GM10266 (cell line): ENCODE results near the gene ZCCHC24.

ENCODE experiments used
- DNase-seq: peaks from one replicate; pipeline ENCODE4 v3.0.0; 2012; ENCODE audit errors: extremely low spot score
- TF ChIP-seq, protein P1 (sequence below): IDR thresholded peaks from 2 replicates; pipeline ENCODE4 v1.5.1; 2012; ENCODE audit warnings: mild to moderate bottlenecking, low read depth; ENCODE audit not compliant: control insufficient read depth, insufficient read depth; ENCODE audit errors: missing control alignments

The ZCCHC24 gene

DNA sequence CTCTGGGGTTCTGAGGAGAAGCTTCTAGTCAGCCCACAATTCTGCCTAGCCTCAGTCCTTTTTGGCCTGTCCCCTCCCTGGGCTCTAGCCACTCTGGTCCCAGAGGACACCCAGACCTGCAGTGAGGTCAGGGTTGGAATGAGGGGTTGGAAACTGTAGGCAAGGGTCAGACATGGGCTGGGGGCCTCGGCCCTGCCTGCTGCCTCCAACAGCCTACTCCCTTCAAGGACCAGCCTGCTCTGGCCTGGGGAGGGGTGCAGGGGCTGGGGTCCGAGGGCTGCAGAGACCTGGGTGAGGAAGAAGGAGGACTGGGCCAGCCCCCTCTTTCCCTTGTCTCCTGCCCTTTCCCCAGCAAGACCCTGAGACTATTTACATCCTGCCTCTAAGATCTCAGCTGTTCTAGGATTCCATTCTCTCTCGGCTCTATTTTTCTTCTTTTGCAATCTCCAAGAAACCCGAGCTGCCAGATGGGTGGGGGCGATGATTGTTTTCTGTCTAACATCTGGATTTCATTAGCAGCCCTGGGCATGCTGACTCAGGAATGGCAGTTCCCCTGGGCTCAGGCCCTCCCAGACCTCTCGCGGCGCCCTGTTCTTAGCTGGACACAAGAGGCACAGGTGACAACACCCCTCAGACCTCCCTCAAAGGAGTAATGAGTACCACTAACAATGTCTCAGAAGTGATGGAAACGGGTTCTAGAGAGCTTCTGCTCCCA lies 23.1 kb downstream of the ZCCHC24 start:
- TF ChIP-seq, protein P1, sequence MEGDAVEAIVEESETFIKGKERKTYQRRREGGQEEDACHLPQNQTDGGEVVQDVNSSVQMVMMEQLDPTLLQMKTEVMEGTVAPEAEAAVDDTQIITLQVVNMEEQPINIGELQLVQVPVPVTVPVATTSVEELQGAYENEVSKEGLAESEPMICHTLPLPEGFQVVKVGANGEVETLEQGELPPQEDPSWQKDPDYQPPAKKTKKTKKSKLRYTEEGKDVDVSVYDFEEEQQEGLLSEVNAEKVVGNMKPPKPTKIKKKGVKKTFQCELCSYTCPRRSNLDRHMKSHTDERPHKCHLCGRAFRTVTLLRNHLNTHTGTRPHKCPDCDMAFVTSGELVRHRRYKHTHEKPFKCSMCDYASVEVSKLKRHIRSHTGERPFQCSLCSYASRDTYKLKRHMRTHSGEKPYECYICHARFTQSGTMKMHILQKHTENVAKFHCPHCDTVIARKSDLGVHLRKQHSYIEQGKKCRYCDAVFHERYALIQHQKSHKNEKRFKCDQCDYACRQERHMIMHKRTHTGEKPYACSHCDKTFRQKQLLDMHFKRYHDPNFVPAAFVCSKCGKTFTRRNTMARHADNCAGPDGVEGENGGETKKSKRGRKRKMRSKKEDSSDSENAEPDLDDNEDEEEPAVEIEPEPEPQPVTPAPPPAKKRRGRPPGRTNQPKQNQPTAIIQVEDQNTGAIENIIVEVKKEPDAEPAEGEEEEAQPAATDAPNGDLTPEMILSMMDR = no peak
- DNase-seq = no peak

DNA sequence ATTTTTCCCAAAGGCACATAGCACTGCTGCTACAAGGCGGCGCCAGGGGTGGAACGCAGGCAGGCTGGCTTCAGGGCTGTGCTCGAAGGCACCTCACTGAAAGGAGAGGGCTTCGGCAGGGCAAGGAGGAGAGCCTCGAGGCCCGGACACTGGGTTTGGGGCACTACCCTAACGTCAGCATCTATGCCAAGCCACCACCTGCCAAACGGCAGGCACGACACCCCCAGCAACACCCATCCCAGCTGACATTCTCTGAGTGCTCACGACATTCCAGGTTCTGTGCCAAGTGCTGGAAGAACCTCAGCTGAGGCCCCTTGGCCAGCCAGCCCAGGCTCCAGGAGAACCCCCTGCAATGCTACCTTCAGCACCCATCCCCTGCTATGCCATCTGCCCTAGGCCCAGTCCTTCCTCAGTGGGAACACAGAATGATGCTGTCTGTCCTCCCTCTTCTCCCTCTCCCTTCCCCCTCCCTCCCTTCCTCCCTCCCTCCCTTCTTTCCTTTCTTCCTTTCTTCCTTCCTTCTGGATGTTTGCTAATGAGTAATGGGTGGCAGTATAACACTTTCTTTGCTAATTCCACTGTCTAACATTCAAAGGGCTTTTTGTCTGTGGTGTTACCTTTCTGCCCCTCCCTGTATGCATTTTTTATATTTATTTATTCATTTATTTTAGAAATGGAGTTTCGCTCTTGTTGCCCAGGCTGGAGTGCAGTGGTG lies 24.3 kb downstream of the ZCCHC24 start:
- TF ChIP-seq, protein P1 = no peak

DNA sequence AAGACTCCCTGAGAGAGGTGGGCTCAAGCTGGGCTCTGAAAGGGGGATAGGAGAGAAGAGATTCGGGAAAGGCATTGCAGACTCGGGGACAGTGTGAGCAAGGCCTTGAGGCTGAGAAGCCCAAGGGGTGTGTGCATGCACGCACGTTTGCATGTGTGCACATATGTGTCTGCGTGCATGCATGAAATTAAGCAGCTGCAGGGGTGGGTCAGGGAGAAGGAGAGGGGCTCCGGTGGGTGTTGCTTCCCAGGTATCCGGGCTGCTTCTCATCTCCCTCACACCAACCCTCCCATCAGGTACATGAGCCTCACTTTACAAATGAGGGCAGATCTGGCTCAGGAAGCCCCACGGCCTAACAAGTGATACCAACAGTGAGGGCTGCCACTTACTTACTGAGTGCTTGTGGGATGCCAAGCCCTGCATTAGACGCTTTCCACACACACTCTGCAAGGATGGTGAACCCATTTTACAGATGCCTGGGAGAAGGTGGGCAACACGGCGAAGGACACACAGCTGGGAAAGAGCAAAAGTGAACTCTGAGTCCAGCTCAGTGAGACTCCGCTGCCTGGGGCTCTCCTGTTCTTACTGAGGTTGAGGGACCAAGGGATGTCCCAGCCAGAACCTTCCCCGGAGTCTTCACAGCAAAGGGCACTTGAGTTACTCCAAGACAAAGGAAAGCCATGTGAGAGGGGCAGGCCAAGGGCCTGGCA lies 26.4 kb downstream of the ZCCHC24 start:
- TF ChIP-seq, protein P1 = no peak
- DNase-seq = no peak

More for the DNA sequence above, 24.3 kb downstream of the ZCCHC24 start:
- DNase-seq = no peak

DNA sequence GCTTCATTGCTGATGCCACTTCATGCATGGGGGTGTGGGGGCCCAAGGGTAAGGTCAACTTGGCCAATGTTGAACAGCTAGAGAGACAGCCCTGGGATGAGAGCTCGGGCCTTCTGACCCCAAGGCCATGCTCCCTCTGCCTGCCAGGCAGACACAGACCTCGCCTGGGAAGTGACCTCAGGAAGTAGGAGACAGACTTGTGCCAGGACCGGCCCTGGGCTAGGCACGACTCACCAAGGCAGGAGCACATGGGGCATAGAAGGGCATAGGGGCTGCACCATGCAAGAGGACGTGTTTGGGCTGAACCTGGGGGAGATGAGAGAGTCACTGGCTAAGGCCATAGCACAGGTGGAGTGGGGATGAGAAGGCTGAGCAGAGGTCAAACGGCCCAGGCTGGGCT lies 27.1 kb downstream of the ZCCHC24 start:
- no peak for DNase-seq
- TF ChIP-seq, protein P1 = no peak

DNA sequence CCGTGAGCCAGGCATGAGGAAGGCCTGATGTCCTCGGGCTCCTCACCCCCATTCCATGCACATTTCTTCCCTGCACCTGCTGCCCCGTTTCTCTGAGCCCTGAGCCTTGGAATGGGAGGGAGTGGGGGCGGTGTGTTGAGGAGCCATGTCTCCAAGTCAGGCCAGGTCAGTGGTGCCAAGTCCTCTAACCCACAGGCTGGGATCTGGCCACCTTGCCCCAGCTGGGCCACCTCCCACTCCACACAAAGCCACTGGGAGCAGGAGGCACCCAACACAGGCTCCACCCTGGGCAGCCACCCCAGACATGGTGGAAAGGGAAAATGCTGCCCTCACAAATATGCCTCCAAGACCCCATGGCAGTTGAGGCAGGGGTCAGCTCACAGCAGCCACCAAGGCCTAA lies 27.7 kb downstream of the ZCCHC24 start:
- no peak for DNase-seq
- TF ChIP-seq, protein P1 = no peak

DNA sequence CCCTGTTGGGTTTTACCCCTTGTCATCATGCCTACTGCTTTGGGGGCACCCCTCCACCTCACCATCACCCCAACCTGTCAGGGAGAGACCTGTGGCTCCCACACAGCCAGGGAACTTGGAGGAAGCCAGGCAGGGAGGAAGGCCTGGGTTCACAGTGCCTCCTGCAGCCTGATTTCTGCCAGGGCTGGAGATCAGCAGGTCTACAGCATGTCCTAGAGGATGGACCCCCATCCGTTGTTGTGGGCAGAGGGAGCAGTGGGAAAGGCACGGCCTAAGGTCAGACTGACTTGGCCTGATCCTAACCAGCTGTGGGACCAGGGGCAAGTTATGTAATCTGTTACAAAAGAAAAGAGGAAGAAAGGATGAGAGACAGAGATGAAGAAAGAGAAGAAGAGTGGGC lies 28.2 kb downstream of the ZCCHC24 start:
- DNase-seq = no peak
- TF ChIP-seq, protein P1 = no peak

DNA sequence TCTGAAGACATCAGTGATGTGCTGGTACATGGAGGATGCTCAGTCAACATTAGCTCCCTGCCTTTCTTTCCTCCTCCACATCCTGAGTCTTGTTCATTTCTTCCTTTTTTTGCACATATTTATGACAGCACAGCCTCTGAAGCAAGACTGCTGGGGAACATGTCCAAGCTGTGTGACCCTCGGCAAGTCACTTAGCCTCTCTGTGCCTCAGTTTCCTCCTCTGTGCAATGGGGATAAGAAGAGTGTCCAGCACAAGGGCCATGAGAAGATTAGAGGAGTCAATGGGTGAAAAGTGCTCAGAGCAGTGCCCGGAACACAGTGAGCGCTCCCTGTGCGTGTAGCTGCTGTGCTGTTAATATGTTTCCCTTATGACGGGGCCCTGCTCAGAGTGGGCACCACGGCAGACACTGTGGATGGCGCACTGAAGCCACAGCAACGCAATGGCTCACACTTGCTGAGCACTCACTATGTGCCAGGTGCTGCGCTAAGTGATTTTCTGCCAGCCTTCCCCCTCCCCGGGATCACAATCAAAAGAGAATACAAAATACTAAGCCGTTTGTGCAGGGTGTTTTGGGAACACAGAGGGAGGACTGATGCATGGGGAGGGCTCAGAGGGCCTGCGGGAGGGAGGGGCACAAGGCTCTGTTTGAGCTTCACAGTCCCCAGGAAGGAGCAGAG lies 28.7 kb downstream of the ZCCHC24 start:
- TF ChIP-seq, protein P1 = no peak

More for the DNA sequence above, 28.7 kb downstream of the ZCCHC24 start:
- DNase-seq = no peak
